ENCODE measurements around the gene MBD3L5. TPM values are rescaled to one million over a fixed set of nuclear protein-coding genes. Genes with fewer than 3 reads are reported as not detected.

The MBD3L5 gene
- total RNA-seq, 1 donor from 2014 or later = not detected

Other genes with a start within 250 kb of the MBD3L5 start
- 13.2 TPM for gene ADGRE1, start 143.0 kb upstream of the MBD3L5 start, total RNA-seq (ENCODE audit: insufficient read depth, low replicate concordance)
- gene MBD3L2B, start 9.1 kb upstream of the MBD3L5 start, total RNA-seq (ENCODE audit: insufficient read depth, low replicate concordance) = not detected
- not detected for gene MBD3L4, start 9.6 kb downstream of the MBD3L5 start, total RNA-seq (ENCODE audit: insufficient read depth, low replicate concordance)
- gene MBD3L2, start 18.7 kb downstream of the MBD3L5 start, total RNA-seq (ENCODE audit: insufficient read depth, low replicate concordance) = not detected
- 1.9 TPM for gene MBD3L3, start 28.1 kb downstream of the MBD3L5 start, total RNA-seq (ENCODE audit: insufficient read depth, low replicate concordance)
- gene ZNF557, start 39.1 kb downstream of the MBD3L5 start, total RNA-seq (ENCODE audit: insufficient read depth, low replicate concordance) = 14.7 TPM

Measured in umbilical cord (tissue), 1 donor.